GM12891 (cell line): ENCODE results near the gene GCKR.
"Not testable (repeated sequence)": the region's sequence is repeated elsewhere in the genome, so short reads cannot be mapped to it uniquely, and the experiment has no call there.

ENCODE experiments used
- DNase-seq: peaks from one replicate; pipeline ENCODE4 v3.0.0; 2011; ENCODE audit warnings: low spot score; ENCODE audit not compliant: insufficient read length
- FAIRE-seq: peaks from 2 replicates; lab custom pipeline; 2011; peaks lifted over from hg19 to GRCh38; lab: Jason Lieb, UNC
- PAX5 ChIP-seq: IDR thresholded peaks from 2 replicates; pipeline ENCODE4 v1.6.1; 2011; ENCODE audit warnings: low read length, moderate library complexity, mild to moderate bottlenecking; ENCODE audit not compliant: insufficient read depth, severe bottlenecking
- POLR2A ChIP-seq: IDR thresholded peaks from 2 replicates; pipeline ENCODE4 v1.6.1; 2011; ENCODE audit warnings: low read depth, low read length, control low read depth
- POLR2AphosphoS5 ChIP-seq: IDR thresholded peaks from 2 replicates; pipeline ENCODE4 v1.6.1; 2011; ENCODE audit warnings: low read depth, low read length, control low read depth
- POU2F2 ChIP-seq: IDR thresholded peaks from 2 replicates; pipeline ENCODE4 v1.6.1; 2011; ENCODE audit warnings: low read depth, mild to moderate bottlenecking, control low read depth, low read length, moderate library complexity
- SPI1 ChIP-seq: IDR thresholded peaks from 2 replicates; pipeline ENCODE4 v1.6.1; 2011; ENCODE audit warnings: low read depth, low read length, control low read depth
- TAF1 ChIP-seq: IDR thresholded peaks from 2 replicates; pipeline ENCODE4 v1.6.1; 2011; ENCODE audit warnings: low read depth, low read length, control low read depth

Gene GCKR

DNA sequence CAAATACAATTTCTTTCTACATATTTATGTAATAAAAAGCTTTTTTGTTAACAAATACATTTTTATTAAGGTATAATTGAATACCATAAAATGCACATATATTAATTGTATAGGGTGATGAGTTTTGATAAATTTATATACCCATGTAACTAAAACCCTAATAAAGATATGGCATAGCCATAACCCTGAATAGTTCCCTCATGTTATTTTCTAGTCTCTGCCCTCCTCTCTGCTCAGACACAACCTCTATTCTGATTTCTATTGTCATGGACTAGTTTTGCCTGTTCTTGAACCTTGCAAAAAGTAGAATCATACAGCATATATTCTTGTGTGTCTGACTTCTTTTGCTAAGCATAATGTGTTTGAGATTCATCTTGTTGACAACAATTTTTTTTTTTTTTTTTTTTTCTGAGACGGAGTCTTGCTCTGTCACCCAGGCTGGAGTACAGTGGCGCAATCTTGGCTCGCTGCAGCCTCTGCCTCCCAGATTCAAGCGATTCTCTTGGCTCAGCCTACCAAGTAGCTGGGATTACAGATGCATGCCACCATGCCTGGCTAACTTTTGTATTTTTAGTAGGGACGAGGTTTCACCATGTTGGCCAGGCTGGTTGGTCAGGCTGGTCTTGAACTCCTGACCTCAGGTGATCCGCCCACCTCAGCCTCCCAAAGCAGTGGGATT lies 47.6 kb downstream of the GCKR start:
- DNase-seq = no peak
- no peak for FAIRE-seq
- TF ChIP-seq POLR2AphosphoS5 = no peak
- no peak for TF ChIP-seq TAF1
- no peak for TF ChIP-seq PAX5
- no peak for TF ChIP-seq POLR2A
- no peak for TF ChIP-seq POU2F2
- no peak for TF ChIP-seq SPI1

DNA sequence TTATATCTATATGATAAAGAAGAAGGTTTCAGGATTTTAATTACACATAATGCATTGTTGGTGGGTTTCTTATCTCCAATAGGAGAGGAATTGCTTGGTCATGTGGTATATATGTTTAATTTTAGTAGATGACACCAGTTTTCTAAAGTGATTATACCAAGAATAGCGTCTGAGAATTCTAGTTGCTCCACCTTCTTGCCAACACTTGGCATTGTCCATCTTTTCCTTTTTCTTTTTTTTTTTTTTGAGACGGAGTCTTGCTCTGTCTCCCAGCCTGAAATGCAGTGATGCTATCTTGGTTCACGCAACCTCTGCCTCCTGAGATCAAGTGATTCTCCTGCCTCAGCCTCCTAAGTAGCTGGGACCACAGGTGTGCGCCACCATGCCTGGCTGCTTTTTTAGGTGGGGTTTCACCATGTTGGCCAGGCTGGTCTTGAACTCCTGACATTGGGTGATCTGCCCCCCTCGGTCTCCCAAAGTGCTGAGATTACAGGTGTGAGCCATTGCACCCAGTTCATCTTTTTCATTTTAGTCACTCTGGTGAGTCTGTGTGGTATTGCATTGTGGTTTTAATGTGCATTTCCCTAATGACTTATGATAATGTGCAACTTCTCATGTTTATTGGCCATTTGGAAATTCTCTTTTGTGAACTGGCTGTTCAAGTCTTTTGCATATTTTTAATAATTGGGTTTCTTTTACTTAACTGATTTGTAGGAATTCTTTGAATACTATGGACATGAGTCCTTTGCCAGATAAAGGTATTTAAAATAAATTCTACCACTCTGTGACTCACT lies 48.9 kb downstream of the GCKR start:
- DNase-seq (no peak), FAIRE-seq (no peak)
- TF ChIP-seq POU2F2 (no peak), POLR2A (no peak), POLR2AphosphoS5 (no peak), TAF1 (no peak)

DNA sequence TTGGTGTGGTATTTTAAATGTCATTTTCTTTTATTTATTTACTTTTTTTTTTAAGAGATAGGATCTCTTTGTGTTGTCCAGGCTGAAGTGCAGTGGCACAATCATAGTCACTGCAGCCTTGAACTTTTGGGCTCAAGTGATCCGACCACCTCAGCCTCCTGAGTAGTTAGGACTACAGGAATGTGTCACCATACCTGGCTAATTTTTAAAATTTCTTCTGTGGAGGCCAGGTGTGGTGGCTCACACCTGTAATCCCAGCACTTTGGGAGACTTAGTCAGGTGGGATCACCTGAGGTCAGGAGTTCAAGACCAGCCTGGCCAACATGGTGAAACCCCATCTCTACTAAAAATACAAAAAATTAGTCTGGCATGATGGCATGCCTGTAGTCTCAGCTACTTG lies 52.7 kb downstream of the GCKR start:
- DNase-seq (no peak), FAIRE-seq (no peak)
- no peak for TF ChIP-seq TAF1
- TF ChIP-seq POLR2AphosphoS5 = no peak
- TF ChIP-seq PAX5 = no peak
- no peak for TF ChIP-seq POU2F2
- no peak for TF ChIP-seq POLR2A
- TF ChIP-seq SPI1 = no peak

DNA sequence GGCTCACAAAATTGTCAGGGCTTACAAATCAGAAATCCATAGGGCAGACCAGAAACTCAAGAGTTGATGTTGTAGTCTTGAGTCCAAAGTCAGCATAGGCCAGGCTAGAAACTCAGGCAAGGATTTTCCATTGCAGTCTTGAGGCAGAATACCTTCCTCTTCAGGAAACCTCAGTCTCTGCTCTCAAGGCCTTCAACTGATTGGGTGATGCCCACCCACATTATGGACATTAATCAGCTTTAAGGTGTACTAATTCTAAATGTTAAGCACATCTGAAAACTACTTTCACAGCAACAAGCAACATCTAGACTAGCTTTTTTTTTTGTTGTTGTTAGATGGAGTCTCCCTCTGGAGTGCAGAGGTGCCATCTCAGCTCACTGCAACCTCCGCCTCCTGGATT lies 54.9 kb downstream of the GCKR start:
- FAIRE-seq = no peak
- no peak for TF ChIP-seq SPI1
- no peak for TF ChIP-seq TAF1
- no peak for TF ChIP-seq POLR2AphosphoS5
- TF ChIP-seq POU2F2 = no peak
- no peak for TF ChIP-seq PAX5
- TF ChIP-seq POLR2A = no peak
- DNase-seq = no peak

DNA sequence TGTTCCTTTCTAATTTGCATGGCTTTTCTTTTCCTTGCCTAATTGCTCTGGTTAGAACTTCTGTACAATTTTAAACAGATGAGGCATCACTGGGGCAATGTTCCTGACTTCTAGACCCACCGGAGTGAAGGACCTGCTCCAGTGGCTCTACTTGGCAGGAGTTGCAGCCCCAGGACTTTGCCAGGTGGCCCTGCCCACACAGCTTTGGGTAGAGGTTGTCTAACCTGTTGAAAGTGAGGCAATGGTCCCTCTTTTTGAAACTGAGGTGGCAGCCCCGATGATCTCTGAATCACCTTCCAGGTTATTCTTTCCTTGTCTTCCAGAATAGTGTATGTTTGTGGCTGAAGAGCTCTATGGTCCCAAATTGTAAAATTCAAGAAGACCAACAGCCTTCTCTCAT lies 56.3 kb downstream of the GCKR start:
- FAIRE-seq = no peak
- no peak for TF ChIP-seq POU2F2
- TF ChIP-seq TAF1 = no peak
- TF ChIP-seq POLR2A = no peak
- no peak for TF ChIP-seq SPI1
- no peak for TF ChIP-seq PAX5
- no peak for TF ChIP-seq POLR2AphosphoS5
- DNase-seq = no peak

DNA sequence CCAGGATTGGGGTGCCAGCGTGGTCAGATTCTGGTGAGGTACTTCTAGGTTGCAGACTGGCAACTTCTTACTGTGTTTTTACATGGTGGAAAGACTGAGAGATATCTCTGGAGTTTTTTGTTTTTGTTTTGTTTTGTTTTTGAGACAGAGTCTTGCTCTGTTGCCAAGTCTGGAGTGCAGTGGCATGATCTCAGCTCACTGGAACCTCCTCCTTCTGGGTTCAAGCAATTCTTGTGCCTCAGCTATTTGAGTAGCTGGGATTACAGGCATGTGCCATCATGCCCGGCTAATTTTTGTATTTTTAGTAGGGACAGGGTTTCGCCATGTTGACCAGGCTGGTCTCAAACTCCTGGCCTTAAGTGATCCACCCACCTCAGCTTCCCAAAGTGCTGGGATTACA lies 57.8 kb downstream of the GCKR start:
- not testable (repeated sequence) for DNase-seq, FAIRE-seq

DNA sequence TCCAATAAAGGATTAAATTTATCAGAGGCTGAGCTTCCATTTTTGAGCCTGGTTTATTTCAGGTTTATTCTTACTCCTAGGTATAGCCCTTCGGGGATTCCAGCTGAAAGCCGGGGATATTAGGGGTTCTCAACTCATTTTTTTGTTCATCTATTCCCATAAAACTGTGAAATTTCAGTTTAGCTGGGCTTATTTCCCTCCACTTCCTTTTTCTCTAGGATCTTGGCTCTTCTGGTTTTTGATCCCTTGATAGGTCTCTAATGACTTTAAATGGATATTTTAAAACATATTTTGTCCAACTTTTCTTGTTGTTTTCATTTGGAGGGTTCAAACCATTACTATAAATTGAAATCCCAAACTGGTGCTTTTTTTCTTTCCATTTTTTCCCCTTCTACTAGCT lies 62.6 kb downstream of the GCKR start:
- TF ChIP-seq PAX5 (no peak), SPI1 (no peak), POLR2AphosphoS5 (no peak)
- no peak for FAIRE-seq

DNA sequence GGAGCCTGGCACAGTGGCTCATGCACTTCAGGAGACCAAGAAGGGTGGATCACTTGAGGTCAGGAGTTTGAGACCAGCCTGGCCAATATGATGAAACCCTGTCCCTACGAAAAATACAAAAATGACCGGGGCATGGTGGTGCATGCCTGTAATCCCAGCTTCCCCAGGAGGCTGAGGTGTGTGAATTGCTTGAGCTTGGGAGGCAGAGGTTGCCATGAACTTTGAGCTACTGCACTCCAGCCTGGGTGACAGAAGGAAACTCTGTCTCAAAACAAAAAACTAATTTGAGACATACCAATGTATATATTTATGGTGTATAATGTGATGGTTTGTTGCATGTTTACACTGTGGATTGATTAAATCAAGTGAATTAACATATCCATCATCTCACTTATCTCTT lies 64.4 kb downstream of the GCKR start:
- TF ChIP-seq POLR2A = no peak
- no peak for TF ChIP-seq SPI1
- no peak for TF ChIP-seq POLR2AphosphoS5
- TF ChIP-seq POU2F2 = no peak
- TF ChIP-seq TAF1 = no peak
- TF ChIP-seq PAX5 = no peak
- FAIRE-seq (no peak), DNase-seq (no peak)

More for the DNA sequence above, 62.6 kb downstream of the GCKR start:
- DNase-seq = no peak

DNA sequence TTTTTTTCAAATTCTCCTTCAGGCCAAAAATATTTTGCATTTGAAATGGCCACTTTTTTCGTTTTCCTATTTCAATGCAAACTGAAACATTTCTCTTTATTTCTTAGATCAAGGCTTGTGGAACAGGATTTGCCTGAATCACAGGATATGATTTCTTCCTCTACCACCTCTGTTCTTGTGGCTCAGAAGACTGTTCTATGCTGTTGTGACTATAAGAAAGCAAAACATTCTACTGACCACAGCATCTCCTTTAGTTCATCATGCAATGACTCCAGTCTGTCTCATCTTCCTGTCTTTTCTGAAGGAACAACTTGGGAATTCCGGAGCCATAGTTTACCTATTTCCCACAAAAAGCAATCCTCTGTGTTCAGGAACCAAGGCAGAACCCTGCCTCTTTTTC lies 70.0 kb downstream of the GCKR start:
- FAIRE-seq (no peak), DNase-seq (no peak)
- TF ChIP-seq PAX5 = no peak
- no peak for TF ChIP-seq POU2F2
- TF ChIP-seq TAF1 = no peak
- no peak for TF ChIP-seq SPI1
- no peak for TF ChIP-seq POLR2AphosphoS5
- TF ChIP-seq POLR2A = no peak

DNA sequence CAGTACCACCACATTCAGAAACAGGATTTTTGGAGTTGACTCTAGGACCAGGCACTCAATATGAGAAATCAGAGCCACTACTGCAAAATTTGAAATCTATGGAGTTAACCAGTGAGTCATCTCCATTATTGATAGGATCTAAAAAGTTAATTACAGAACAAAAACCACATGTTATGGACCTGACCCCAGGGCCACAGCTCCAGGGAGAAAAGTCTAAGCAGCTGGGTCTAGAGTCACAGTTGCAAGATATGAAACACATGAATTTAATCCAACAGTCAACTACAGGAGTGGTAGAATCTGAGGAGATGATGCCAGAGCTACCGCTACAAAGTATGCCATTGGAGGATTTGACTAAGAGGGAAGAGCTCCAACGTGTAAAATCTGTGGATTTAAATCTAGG lies 72.8 kb downstream of the GCKR start:
- FAIRE-seq = no peak
- DNase-seq = no peak
- TF ChIP-seq TAF1 (no peak), PAX5 (no peak), POLR2A (no peak), POLR2AphosphoS5 (no peak), POU2F2 (no peak), SPI1 (no peak)
